ENCODE data around the gene ARHGAP10.
"Not testable (repeated sequence)": the region's sequence is repeated elsewhere in the genome, so short reads cannot be mapped to it uniquely, and the experiment has no call there.

ARHGAP10 gene

DNA sequence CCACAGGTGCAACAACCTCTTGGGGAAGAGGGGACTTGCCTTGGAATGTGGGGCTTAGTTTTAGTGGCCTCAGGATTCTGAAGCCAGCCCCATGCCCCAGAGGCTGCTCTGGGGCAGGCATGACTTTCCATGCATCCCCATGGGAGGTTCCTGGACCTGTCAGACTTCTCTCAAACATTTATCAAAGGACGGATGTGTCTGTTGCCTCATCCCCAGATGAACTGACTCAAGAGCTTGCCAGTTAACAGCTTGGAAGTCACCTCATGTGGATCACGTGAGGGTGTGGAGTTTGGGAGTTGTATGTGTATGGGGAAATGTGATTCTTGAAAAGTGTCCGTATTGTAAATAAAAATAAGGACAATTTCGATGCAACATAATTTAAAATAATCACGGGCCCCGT lies 341.5 kb downstream of the ARHGAP10 start:
- DNase-seq, result no peak

- no peak for DNase-seq
Observed at GRCh38 chr4:148074462-148074861, 342.6 kb downstream of the ARHGAP10 start.

GRCh38 chr4:148075438-148075837 lies 343.6 kb downstream of the ARHGAP10 start:
- DNase-seq, result no peak

GRCh38 chr4:148076964-148077363 lies 345.1 kb downstream of the ARHGAP10 start:
- DNase-seq, result no peak

DNA sequence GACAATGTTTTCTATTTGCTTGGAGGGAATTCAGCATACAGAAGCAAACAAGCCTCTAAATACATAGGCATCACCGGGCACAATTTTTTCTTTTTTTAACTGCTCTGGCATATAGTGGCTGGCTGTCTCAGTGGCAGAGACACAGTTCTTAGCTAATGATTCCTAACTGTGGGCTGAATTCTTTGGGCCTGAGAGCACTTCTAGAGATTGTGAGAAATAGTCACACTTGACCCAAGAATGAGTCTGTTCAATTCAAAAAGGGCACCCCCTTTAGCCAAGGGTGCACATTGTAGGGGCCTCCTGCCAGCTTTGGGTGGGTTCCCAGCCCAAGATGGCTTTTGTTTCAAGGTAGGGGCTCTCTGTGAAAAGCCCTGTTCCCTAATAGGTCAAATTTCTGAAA lies 345.7 kb downstream of the ARHGAP10 start:
- no peak for DNase-seq

GRCh38 chr4:148078061-148078460 lies 346.2 kb downstream of the ARHGAP10 start:
- no peak for DNase-seq

GRCh38 chr4:148079961-148080360 lies 348.1 kb downstream of the ARHGAP10 start:
- DNase-seq, result no peak

DNA sequence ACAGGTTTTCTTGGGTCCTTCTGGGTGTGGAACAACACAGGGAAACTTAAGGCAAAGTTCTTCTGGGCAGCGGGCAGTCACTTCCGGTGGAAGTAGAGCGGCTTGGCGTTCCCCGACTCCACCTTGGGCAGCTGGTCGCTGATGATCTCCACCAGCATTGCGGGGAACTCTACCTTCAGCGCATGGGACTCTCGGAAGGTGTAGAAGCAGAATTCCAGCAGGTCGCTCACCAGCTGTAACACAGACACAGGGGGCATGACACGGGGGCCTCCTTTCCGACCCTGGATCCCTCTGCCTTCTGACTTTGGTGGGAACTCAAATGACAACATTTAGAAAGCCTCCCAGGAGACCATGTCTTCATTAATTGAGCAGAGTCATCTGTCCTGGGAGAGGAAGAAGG lies 349.4 kb downstream of the ARHGAP10 start:
- DNase-seq, result no peak

- DNase-seq, result no peak
Observed at GRCh38 chr4:148081745-148082144, 349.9 kb downstream of the ARHGAP10 start.

- DNase-seq, result not testable (repeated sequence)
Observed at GRCh38 chr4:148083073-148083472, 351.2 kb downstream of the ARHGAP10 start.

DNA sequence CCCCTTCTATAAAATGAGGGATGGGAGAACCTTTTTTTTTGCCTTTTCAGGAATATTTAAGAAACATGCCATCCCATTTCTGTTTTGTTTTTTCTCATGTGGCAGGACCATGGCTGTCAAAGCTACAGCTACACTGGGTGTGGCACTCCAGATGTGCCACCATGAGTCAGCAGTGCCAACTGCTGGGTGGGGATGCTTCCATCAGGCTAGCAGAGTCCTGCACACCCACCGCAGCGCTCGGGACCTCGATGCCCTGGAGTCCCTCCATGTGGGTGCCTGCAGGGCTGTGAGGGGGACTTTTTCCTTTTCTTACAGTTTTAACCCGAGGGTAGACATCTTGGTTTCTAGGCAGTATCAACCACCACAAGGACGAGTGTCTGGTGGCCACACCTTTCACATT lies 357.7 kb downstream of the ARHGAP10 start:
- no peak for DNase-seq

DNA sequence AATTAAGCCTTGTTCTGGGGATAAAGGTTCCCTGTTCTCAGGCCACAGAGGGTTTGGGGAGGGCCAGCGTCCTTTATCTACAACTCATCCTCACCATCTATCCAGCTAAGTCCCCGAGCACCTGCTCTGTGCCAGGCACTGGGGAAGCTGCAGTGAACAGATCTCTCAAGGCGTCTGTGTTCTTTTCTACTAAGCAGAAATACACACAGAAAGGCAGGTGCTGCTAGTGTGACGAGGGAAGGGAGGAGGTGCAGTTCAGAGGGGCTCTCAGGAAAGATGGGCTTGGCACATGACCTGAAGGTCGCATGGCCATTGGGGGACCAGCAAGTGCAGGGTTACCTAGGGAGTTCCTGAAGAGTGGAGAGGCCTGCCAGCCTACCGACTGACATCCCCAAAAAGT lies 358.1 kb downstream of the ARHGAP10 start:
- DNase-seq, result no peak

DNA sequence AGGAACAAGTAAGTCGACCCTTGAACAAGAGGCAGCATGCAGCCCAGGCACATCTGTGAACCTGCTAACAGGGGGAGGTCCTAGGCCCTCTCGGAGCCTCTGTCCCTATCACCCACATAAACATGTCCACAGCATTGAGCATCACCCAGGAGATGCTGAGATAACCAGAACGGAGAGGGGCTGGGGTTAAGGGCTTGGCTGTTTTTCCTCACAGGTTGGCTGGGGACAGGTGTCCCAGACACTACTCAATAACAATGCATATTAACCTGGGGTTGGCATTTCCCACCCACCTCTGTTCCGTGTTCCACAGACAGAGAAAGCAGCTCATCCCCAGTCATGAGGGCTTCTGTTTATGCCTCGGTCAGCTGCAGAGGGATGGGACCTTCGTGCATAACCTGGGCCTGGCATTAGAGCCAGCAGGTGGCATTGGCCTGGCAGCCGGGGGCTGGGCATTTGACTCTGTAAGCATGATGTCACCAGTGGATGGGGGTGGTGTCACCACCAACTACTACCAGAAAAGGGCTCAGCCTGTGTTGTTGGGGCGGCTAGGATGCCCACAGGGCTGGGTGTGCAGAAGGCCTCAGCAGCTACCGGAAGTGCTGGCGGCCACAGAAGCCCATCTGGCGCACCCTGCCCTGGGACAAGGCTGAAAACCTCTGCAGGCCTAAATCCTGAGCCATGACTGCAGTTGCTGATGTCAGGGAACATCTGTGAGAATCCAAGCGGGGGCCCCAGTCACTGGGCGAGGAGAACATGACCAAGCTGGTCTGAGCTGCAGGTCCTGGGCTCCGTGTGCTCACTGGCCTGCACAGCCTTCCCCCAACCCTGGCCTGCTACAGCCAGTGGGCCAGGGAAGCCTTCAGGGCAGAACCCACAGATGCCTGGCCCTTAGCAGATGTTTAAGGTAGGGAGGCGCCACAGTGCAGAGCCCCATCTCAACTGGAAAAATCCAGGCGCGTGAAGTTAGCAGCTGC lies 358.9 kb downstream of the ARHGAP10 start:
- no peak for DNase-seq

DNA sequence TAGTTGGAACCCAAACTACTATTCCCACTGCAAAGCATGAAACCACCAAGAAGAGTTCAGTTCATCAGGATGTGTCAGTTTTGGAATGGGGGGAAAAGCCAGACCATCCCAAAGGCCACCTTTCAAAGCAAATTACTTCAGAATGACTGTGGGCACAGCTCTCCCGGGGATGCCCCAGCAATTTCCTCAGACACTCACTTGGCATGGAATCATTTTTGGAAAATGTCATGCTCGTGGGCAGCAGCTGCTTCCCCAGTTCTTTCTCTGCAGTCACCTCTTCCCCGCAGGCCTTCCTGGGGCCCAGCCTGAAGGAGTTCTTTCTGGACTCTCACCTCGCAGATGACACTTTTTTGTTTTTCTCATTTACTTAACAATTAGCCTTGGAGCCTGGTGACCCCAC lies 360.0 kb downstream of the ARHGAP10 start:
- no peak for DNase-seq

GRCh38 chr4:148092316-148093014 lies 360.6 kb downstream of the ARHGAP10 start:
- DNase-seq, result no peak

DNA sequence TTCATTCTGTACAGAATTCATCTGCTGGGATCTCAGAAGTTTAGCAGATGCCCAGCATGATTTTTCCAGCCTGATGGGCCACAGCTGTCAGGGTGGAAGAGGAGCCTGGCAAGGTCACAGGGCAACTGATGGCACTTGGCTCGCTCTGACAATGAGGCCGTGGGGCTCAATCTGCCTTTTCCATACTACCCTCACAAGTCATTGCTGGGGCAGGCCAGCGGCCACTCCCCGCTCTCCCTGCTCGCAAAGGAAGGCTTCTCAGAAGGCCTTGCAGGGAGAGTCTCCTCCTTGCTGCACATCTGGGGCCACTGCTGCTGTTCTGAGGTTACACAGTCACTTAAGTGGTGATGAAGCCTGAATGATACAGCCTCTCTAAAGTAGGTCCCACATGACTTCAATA lies 361.2 kb downstream of the ARHGAP10 start:
- no peak for DNase-seq

- no peak for DNase-seq
Observed at GRCh38 chr4:148094149-148094548, 362.3 kb downstream of the ARHGAP10 start.

- no peak for DNase-seq
Observed at GRCh38 chr4:148095346-148095923, 363.5 kb downstream of the ARHGAP10 start.

DNA sequence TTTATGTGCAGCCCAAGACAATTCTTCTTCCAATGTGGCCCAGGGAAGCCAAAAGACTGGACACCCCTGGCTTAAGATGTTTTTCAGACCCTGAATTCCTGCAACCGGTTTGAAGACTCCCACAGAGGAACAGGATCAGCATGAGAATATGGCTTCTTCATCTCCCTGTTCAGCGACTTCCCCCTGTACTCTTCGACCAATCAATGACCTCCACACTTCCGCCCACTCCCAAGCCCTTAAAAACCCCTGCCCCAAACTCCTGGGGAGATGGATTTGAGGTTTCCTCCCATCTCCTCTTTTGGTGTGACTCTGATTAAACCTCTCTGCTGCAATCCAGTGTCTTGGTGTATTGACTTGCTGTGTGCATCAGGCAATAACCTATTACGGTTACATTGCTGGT lies 365.9 kb downstream of the ARHGAP10 start:
- DNase-seq, result no peak

- no peak for DNase-seq
Observed at GRCh38 chr4:148101235-148101634, 369.3 kb downstream of the ARHGAP10 start.

- no peak for DNase-seq
Observed at GRCh38 chr4:148101790-148102189, 369.9 kb downstream of the ARHGAP10 start.

GRCh38 chr4:148103597-148104355 lies 371.9 kb downstream of the ARHGAP10 start:
- no peak for DNase-seq

DNA sequence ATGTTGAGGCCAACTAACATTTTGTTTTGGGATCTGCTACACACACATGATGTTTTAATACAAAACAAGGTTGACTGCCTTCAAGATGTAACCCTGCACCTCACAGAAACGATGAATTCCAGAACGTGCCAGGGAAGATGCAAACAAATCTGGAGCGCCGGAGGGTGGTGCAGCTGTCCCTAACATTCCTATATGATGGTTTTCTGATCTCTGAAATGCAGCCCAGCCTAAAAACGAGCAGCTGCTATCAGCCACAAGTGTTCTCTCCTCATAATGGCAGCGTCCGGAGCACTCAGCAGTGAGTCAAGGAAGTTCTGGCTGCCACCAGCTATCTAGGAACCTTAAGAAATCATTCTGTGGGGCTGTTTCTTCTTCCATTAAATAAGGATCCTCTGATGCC lies 376.9 kb downstream of the ARHGAP10 start:
- DNase-seq, result no peak

All from stimulated activated CD4-positive, alpha-beta T cell treated with anti-CD3 and anti-CD28 coated beads, Interleukin-2, amount 100 ng/mL, for 48 hours (primary cell).